B cell (primary cell): ENCODE measurements around the gene EP400.

Source experiments
- EZH2 ChIP-seq: IDR thresholded peaks from 2 replicates; pipeline ENCODE4 v1.6.1; 2012; ENCODE audit warnings: borderline replicate concordance, low read depth, mild to moderate bottlenecking, moderate library complexity, low read length; ENCODE audit not compliant: insufficient read depth, poor library complexity, severe bottlenecking
- TF ChIP-seq, protein P1 (sequence below): fragments of 200-600 bp; IDR thresholded peaks from one replicate; pipeline ENCODE4 v1.8.0; 2022; ENCODE audit warnings: antibody characterized with exemption, mild to moderate bottlenecking

DNA sequence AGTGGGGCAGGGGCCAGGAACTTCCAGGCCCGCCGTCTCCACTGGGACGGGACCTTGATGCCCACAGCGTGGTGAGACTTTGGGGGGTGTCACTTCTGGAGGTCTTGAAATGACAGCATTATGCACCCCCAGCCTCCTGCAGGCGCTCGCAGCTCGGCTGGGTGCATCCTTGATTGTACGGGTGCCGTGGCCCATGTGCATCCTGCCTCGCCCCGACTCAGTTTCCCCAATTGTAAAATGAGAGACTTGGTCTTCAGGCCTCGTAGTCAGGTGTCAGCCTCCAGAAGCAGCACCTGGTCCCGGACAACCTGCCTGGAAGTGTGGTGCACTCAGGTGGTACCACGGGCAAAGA is 29.6 kb upstream of the EP400 start:
- TF ChIP-seq, protein P1, sequence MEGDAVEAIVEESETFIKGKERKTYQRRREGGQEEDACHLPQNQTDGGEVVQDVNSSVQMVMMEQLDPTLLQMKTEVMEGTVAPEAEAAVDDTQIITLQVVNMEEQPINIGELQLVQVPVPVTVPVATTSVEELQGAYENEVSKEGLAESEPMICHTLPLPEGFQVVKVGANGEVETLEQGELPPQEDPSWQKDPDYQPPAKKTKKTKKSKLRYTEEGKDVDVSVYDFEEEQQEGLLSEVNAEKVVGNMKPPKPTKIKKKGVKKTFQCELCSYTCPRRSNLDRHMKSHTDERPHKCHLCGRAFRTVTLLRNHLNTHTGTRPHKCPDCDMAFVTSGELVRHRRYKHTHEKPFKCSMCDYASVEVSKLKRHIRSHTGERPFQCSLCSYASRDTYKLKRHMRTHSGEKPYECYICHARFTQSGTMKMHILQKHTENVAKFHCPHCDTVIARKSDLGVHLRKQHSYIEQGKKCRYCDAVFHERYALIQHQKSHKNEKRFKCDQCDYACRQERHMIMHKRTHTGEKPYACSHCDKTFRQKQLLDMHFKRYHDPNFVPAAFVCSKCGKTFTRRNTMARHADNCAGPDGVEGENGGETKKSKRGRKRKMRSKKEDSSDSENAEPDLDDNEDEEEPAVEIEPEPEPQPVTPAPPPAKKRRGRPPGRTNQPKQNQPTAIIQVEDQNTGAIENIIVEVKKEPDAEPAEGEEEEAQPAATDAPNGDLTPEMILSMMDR = no peak
- no peak for TF ChIP-seq EZH2
